Chondrocyte (in vitro differentiated cells): ENCODE measurements around the gene SEC24D. TPM values are rescaled to one million over a fixed set of nuclear protein-coding genes. Genes with fewer than 3 reads are reported as not detected.

Experiments used
- DNase-seq: peaks from one replicate; pipeline ENCODE4 v3.0.0; 2021; ENCODE audit warnings: mixed read lengths, low spot score
- H3K27ac Mint-ChIP-seq: one replicate; pipeline ENCODE4 v1.8.0; 2021; ENCODE audit warnings: mild to moderate bottlenecking, moderate library complexity, mixed read lengths; ENCODE audit not compliant: unreplicated experiment
- H3K27me3 Mint-ChIP-seq: 2 replicates; pipeline ENCODE4 v1.8.0; 2021; ENCODE audit warnings: low read depth, mixed read lengths
- H3K36me3 Mint-ChIP-seq: 2 replicates; pipeline ENCODE4 v1.8.0; 2021; ENCODE audit warnings: low read depth, mixed read lengths
- H3K4me1 Mint-ChIP-seq: 2 replicates; pipeline ENCODE4 v1.8.0; 2021; ENCODE audit warnings: low read depth, mild to moderate bottlenecking, mixed read lengths
- H3K4me3 Mint-ChIP-seq: one replicate; pipeline ENCODE4 v1.8.0; 2021; ENCODE audit warnings: mild to moderate bottlenecking, moderate library complexity, mixed read lengths; ENCODE audit not compliant: unreplicated experiment
- H3K9me3 Mint-ChIP-seq: 2 replicates; pipeline ENCODE4 v1.8.0; 2021; ENCODE audit warnings: low read depth, mixed read lengths
- CTCF ChIP-seq: fragments of 200-600 bp; sonication (generic); IDR thresholded peaks from 2 replicates; pipeline ENCODE4 v1.5.0; 2021; ENCODE audit warnings: antibody characterized with exemption, mild to moderate bottlenecking, moderate library complexity
- total RNA-seq: library from RNA; stranded (reverse); gene quantifications from 3 replicates; pipeline ENCODE4 v1.2.1, GENCODE V29; 2021

The SEC24D gene
- total RNA-seq, 1 donor from 2014 or later = 204 TPM

GRCh38 chr4:118843237-118843636 is 7.3 kb upstream of the SEC24D start:
- Mint-ChIP-seq H3K27ac (no peak overlapping the region), H3K36me3 (no peaks in the 10 kb centered on the region), H3K9me3 (no peaks in the 10 kb centered on the region), H3K4me1 (peaks cover 9% of the 10 kb centered on the region), H3K27me3 (no peaks in the 10 kb centered on the region), H3K4me3 (no peak overlapping the region)
- TF ChIP-seq CTCF = no peak
- no peak for DNase-seq

GRCh38 chr4:118842055-118842454 is 6.1 kb upstream of the SEC24D start:
- DNase-seq = no peak
- Mint-ChIP-seq H3K9me3 (no peaks in the 10 kb centered on the region), H3K36me3 (no peaks in the 10 kb centered on the region), H3K27me3 (no peaks in the 10 kb centered on the region), H3K4me1 (peaks cover 10% of the 10 kb centered on the region), H3K27ac (no peak overlapping the region), H3K4me3 (no peak overlapping the region)
- TF ChIP-seq CTCF = no peak

DNA sequence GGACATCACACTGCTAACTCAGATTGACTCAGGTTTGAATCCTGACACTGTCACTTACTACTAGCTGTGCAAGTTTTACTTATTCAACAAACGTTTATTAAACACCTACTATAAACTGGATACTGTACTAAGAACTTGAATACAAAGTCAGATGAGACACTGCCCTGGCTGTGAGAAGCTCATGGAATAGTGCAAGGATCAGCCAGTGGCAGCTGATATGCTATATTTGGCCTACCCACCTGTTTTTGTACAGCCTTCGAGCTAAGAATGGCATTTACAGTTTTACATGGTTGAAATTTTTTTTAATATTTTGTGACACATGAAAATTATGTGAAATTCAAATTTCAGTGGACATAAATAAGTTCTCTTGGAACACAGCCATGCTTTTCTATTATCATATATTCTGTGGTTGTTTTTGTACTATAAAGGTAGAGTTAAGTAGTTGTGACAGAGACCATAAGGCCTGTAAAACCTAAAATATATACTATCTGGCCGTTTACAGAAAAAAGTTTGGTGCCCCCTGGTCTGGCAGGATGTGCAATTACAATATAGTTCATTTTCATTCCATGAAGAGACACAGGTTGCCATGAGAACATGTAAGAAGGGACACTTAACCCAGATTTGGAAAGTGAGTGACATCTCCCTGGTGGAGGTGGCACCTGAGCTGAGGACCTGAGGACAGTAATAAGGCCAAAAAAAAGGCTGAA is 3.4 kb upstream of the SEC24D start:
- Mint-ChIP-seq H3K4me1 (peaks cover 23% of the 10 kb centered on the region), H3K4me3 (no peak overlapping the region), H3K9me3 (no peaks in the 10 kb centered on the region), H3K27ac (no peak overlapping the region), H3K36me3 (peaks cover 4% of the 10 kb centered on the region), H3K27me3 (no peaks in the 10 kb centered on the region)
- no peak for TF ChIP-seq CTCF
- no peak for DNase-seq

GRCh38 chr4:118837121-118837507 is 1.2 kb upstream of the SEC24D start:
- Mint-ChIP-seq H3K27ac (no peak overlapping the region), H3K27me3 (no peaks in the 10 kb centered on the region), H3K36me3 (peaks cover 13% of the 10 kb centered on the region), H3K4me3 (peak overlapping the region; percentile 90), H3K9me3 (no peaks in the 10 kb centered on the region), H3K4me1 (peaks cover 42% of the 10 kb centered on the region)
- no peak for TF ChIP-seq CTCF
- DNase-seq = no peak

DNA sequence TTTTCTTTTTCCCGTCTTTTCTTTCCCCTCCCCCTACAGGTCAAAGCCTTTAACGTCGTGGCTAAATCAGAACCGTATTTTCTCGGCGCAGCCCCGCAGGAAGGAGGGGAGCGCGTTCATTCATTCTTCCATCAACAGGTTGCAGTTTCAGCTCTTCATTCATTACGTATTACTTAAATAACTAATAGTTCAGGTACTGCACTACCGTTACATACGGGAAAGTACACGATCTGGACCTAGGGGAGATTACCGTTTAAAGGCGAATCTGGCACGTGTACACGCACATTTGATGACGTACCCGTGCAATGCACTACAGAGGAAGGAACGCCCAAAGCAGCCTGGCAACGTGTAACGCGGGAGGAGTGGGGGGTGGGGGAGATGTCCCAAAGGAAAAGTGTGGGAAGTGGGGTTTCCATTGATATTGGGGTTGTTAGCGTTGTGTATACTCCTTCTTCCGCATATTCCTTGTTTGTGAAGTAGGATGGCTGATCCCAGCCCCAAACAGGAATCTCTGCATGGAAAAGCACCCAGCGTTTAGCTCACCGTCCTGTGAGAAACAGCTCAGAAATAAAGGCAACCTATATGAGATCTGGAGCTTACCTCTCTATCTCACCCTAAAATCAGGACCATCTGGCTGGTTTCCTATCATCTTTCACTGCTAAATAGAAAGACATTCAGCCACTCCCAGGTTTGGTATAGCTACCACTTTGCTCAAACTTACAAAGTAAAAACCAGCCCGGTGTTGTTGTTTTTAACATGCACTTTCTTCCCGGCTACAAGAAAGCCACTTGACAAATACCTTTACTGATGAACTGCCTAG is 585 bp upstream of the SEC24D start:
- Mint-ChIP-seq H3K36me3 (peaks cover 18% of the 10 kb centered on the region), H3K27me3 (no peaks in the 10 kb centered on the region), H3K4me1 (peaks cover 42% of the 10 kb centered on the region), H3K9me3 (no peaks in the 10 kb centered on the region), H3K4me3 (peak overlapping the region; percentile 90), H3K27ac (peak overlapping the region; percentile 100)
- no peak for DNase-seq
- TF ChIP-seq CTCF = no peak
